Measurements from ENCODE around the gene RASA2. TPM values are rescaled to one million over a fixed set of nuclear protein-coding genes. Genes with fewer than 3 reads are reported as not detected.
A peak's percentile ranks its signal among the peaks of the same experiment; 100 is the strongest.

The RASA2 gene
- total and polyA plus RNA-seq, 10 of the 15 experiments (the other 5 are each of a cell fraction or from before 2014, with no cell fraction given), result 1.9 to 9.4 (median 7.2) TPM

DNA sequence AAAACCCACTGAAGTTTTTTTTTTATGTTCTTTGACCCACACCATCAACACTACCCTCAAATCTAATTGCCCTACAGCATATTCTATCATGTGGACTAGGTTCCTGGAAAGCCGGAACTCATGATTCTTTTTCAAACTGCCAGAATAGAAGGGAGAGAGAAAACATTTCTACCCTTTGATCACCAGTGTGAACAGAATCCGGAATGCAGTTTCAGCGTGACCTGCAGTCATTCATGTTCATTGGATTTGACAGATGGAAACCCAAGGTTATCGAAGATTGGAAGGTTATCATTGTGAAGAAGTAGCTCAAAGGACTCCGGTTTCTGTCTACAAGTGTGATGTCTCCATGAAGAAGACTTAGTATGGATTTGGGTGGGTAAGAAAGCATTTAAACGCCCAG, 39.4 kb upstream of the RASA2 start:
- ChIA-PET SMC1A (ENCODE audit: uncharacterized antibody, unreplicated experiment) (interaction anchor here (1.4 to 12.0 kb wide), 4 partner anchors 41 to 138 kb away, joined by 4 to 209 read pairs (median 61); no protein-coding TSS in a partner anchor), POLR2A (no interaction called here), RAD21 (ENCODE audit: unreplicated experiment) (interaction anchor here (1.0 to 4.0 kb wide), 3 partner anchors 77 to 135 kb away, joined by 3 to 33 read pairs (median 20); no protein-coding TSS in a partner anchor), CTCF (interaction anchor here (0.8 to 5.1 kb wide), 3 partner anchors 68 to 86 kb away, joined by 3 to 71 read pairs (median 25); no protein-coding TSS in a partner anchor)
- Histone ChIP-seq H3K79me2 (ENCODE audit: control insufficient read depth, insufficient read depth, low read length) (peaks cover 11% of the 10 kb centered on the region), H3K4me1 (ENCODE audit: control insufficient read depth, insufficient read depth, low read length) (no peaks in the 10 kb centered on the region; the same call in 1 of the 2 replicates), H3K27me3 (replicated peaks in 1 of 2; ENCODE audit: control insufficient read depth in 2 of 2, insufficient read depth in 2 of 2, low read length in 1 of 2) (no peaks in the 10 kb centered on the region), H3K9ac (ENCODE audit: control insufficient read depth, insufficient read depth, low read length) (no peak overlapping the region), H3K27ac (ENCODE audit: control insufficient read depth, insufficient read depth) (no peak overlapping the region), H3K4me2 (ENCODE audit: control insufficient read depth, insufficient read depth) (no peak overlapping the region), H4K20me1 (ENCODE audit: control insufficient read depth, insufficient read depth) (no peaks in the 10 kb centered on the region), H2AFZ (ENCODE audit: control insufficient read depth, low read depth, low read length) (no peak overlapping the region), H3K4me3 (no peak overlapping the region), H3K36me3 (ENCODE audit: control insufficient read depth in 2 of 2, insufficient read depth in 2 of 2, low read length in 1 of 2) (peaks cover 11 to 36% of the 10 kb centered on the region in 2 experiments), H3K9me3 (replicated peaks; ENCODE audit: control insufficient read depth, insufficient read depth, low read length) (no peaks in the 10 kb centered on the region)
- DNase-seq (ENCODE audit: low read depth, low spot score), result no peak
- no TSS peak for BruUV-seq (replicated peaks)
- peak; percentile 57 for FAIRE-seq
- WGBS (ENCODE audit: insufficient coverage, insufficient replicate concordance, low lambda C conversion rate, missing lambda C conversion rate), result over 99% methylated on average over 6 of the region's 6 CpGs
- in situ Hi-C loops (cut with MboI), result no loop called here
- intact Hi-C loops (cut with micrococcal nuclease; ENCODE audit: unreplicated experiment), result no loop called here
- ATAC-seq, result no peak
- TF ChIP-seq EGR1 (IDR thresholded peaks at IDR 0.05; ENCODE audit: borderline replicate concordance in 1 of 2, low read depth in 2 of 2, low read length in 2 of 2) (no peak), BHLHE40 (IDR thresholded peaks at IDR 0.05; ENCODE audit: borderline replicate concordance in 1 of 2, low read depth in 2 of 2, low read length in 1 of 2) (no peak), SIN3A (IDR thresholded peaks at IDR 0.05; ENCODE audit: low read depth, low read length) (no peak)

DNA sequence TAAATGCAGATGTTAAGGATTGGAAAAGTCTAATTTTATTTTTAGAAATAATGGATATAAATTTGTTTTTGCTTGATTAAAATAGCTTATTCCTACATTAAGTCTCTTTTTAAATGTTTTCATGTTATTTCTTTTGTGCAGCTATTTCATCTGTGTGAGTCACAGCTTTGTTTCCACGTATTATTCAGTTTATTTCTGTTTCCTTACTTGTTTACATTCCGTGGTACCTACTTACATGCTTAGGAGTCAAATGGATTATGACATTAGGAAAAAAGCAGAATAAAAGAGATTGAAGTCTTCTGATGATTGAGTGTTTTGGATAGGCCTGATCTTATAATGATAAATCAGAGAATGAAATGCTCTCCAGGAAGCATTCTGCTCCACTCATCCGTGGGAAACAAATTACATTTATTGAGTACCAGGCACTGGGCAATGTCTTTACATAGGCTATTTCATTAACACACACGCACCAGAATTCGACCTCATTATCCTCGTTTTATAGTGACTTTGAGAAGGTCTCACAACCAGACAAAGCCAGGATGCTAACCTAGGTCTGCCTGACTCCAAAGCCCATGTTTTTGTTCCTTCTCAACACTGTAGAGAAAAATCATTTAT, 38.1 kb upstream of the RASA2 start:
- ATAC-seq, result no peak
- intact Hi-C loops (cut with micrococcal nuclease; ENCODE audit: unreplicated experiment), result no loop called here
- DNase-seq (ENCODE audit: low read depth, low spot score), result no peak
- TF ChIP-seq JUND (IDR thresholded peaks at IDR 0.05; ENCODE audit: low read depth, low read length), result no peak
- TF ChIP-seq NFYB (IDR thresholded peaks at IDR 0.05; ENCODE audit: insufficient read depth, low read depth, low read length), result no peak
- no peak for TF ChIP-seq BHLHE40 (IDR thresholded peaks at IDR 0.05; ENCODE audit: borderline replicate concordance in 1 of 2, low read depth in 2 of 2, low read length in 1 of 2)
- no peak for TF ChIP-seq NFIC (IDR thresholded peaks at IDR 0.05; ENCODE audit: low read depth, low read length)
- TF ChIP-seq NR2C2 (IDR thresholded peaks at IDR 0.05; ENCODE audit: borderline replicate concordance, control insufficient read depth, insufficient read length, low read depth), result no peak
- no peak for TF ChIP-seq RCOR1 (conservative IDR thresholded peaks at IDR 0.05; ENCODE audit: low read depth, low read length)
- TF ChIP-seq SMC3 (IDR thresholded peaks at IDR 0.05; ENCODE audit: borderline replicate concordance, low read length), result no peak
- TF ChIP-seq RB1 (IDR thresholded peaks at IDR 0.05; ENCODE audit: borderline replicate concordance), result no peak
- TF ChIP-seq, protein P1, sequence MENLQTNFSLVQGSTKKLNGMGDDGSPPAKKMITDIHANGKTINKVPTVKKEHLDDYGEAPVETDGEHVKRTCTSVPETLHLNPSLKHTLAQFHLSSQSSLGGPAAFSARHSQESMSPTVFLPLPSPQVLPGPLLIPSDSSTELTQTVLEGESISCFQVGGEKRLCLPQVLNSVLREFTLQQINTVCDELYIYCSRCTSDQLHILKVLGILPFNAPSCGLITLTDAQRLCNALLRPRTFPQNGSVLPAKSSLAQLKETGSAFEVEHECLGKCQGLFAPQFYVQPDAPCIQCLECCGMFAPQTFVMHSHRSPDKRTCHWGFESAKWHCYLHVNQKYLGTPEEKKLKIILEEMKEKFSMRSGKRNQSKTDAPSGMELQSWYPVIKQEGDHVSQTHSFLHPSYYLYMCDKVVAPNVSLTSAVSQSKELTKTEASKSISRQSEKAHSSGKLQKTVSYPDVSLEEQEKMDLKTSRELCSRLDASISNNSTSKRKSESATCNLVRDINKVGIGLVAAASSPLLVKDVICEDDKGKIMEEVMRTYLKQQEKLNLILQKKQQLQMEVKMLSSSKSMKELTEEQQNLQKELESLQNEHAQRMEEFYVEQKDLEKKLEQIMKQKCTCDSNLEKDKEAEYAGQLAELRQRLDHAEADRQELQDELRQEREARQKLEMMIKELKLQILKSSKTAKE (IDR thresholded peaks at IDR 0.05; ENCODE audit: low read depth, poor library complexity, severe bottlenecking), result no peak
- SMC1A ChIA-PET (ENCODE audit: uncharacterized antibody, unreplicated experiment), result interaction anchor here (0.6 to 12.0 kb wide), 10 partner anchors 9 to 139 kb away, joined by 3 to 209 read pairs (median 4); no protein-coding TSS in a partner anchor
- H3K4me1 ChIP-seq (ENCODE audit: control insufficient read depth, insufficient read depth, low read length), result no peaks in the 10 kb centered on the region; the same call in 1 of the 2 replicates
- H2AFZ ChIP-seq (ENCODE audit: control insufficient read depth, low read depth, low read length), result no peak overlapping the region
- H3K4me2 ChIP-seq (ENCODE audit: control insufficient read depth, insufficient read depth), result no peak overlapping the region
- H3K27ac ChIP-seq (ENCODE audit: control insufficient read depth, insufficient read depth), result no peak overlapping the region
- H4K20me1 ChIP-seq (ENCODE audit: control insufficient read depth, insufficient read depth), result no peaks in the 10 kb centered on the region
- FAIRE-seq, result no peak
- H3K9ac ChIP-seq (ENCODE audit: control insufficient read depth, insufficient read depth, low read length), result no peak overlapping the region
- POLR2A ChIA-PET, result interaction anchor here (1.2 to 1.6 kb wide), 2 partner anchors 103 to 136 kb away, joined by 3 to 4 read pairs; no protein-coding TSS in a partner anchor
- in situ Hi-C loops (cut with MboI), result no loop called here
- H3K79me2 ChIP-seq (ENCODE audit: control insufficient read depth, insufficient read depth, low read length), result peaks cover under 1% of the 10 kb centered on the region
- H3K36me3 ChIP-seq (ENCODE audit: control insufficient read depth in 2 of 2, insufficient read depth in 2 of 2, low read length in 1 of 2), result peaks cover 4 to 23% of the 10 kb centered on the region in 2 experiments
- H3K27me3 ChIP-seq (replicated peaks in 1 of 2; ENCODE audit: control insufficient read depth in 2 of 2, insufficient read depth in 2 of 2, low read length in 1 of 2), result no peaks in the 10 kb centered on the region
- CTCF ChIA-PET, result interaction anchor here (0.9 to 5.1 kb wide), 15 partner anchors 8 to 217 kb away, joined by 3 to 71 read pairs (median 5); partner anchors contain the start of gene PXYLP1
- no TSS peak for BruUV-seq (replicated peaks)
- no peaks in the 10 kb centered on the region for H3K9me3 ChIP-seq (replicated peaks; ENCODE audit: control insufficient read depth, insufficient read depth, low read length)
- WGBS (ENCODE audit: insufficient coverage, insufficient replicate concordance, low lambda C conversion rate, missing lambda C conversion rate), result 97% methylated on average over 6 of the region's 6 CpGs
- H3K4me3 ChIP-seq, result no peak overlapping the region
- RAD21 ChIA-PET (ENCODE audit: unreplicated experiment), result interaction anchor here (0.7 to 4.0 kb wide), 9 partner anchors 8 to 217 kb away, joined by 3 to 33 read pairs (median 4); partner anchors contain the start of gene PXYLP1

All from GM12878 (cell line).